Right renal cortex interstitium (tissue), 3 donors: Measurements from ENCODE around the gene LBX2. TPM values are rescaled to one million over a fixed set of nuclear protein-coding genes. Genes with fewer than 3 reads are reported as not detected.

ENCODE experiments used
- DNase-seq, 3 donors: peaks; one replicate each; pipeline ENCODE4 v3.0.0-alpha.2; 2013; ENCODE audit warnings: low read depth in 3 of 3, low spot score in 2 of 3
- polyA plus RNA-seq, 3 donors: library from polyadenylated mRNA; unstranded; fragments of 120-200 nt; gene quantifications; one replicate each; pipeline ENCODE4 v1.2.1, GENCODE V29; 2013; ENCODE audit not compliant: insufficient read length in 3 of 3

LBX2 gene
- 1 to 10 TPM; 1.4 to 3.5 (median 1.7) TPM for polyA plus RNA-seq

GRCh38 chr2:74499267-74499939, at the start of gene LBX2:
Gene LBX2, minus strand, starts transcription at chr2:74499603. Its CDS starts 66 bp downstream, at chr2:74499537.
- no peak for DNase-seq

GRCh38 chr2:74548285-74548899, 49.0 kb upstream of the LBX2 start:
- DNase-seq: no peak

GRCh38 chr2:74546004-74546403, 46.6 kb upstream of the LBX2 start:
- no peak for DNase-seq

- DNase-seq: no peak
Observed at GRCh38 chr2:74544634-74545033, 45.2 kb upstream of the LBX2 start.

GRCh38 chr2:74542978-74543377, 43.6 kb upstream of the LBX2 start:
- DNase-seq: no peak

- DNase-seq: no peak
Observed at GRCh38 chr2:74540291-74540690, 40.9 kb upstream of the LBX2 start.

- DNase-seq: no peak
Observed at GRCh38 chr2:74538881-74539339, 39.5 kb upstream of the LBX2 start.

GRCh38 chr2:74537140-74537539, 37.7 kb upstream of the LBX2 start:
- DNase-seq: no peak

GRCh38 chr2:74536166-74536950, 37.0 kb upstream of the LBX2 start:
- DNase-seq: no peak

GRCh38 chr2:74535440-74535965, 36.1 kb upstream of the LBX2 start:
- DNase-seq: no peak

- DNase-seq: no peak
Observed at GRCh38 chr2:74534411-74534810, 35.0 kb upstream of the LBX2 start.

- no peak for DNase-seq
Observed at GRCh38 chr2:74533464-74533863, 34.1 kb upstream of the LBX2 start.

- DNase-seq: no peak
Observed at GRCh38 chr2:74532222-74532621, 32.8 kb upstream of the LBX2 start.

- no peak for DNase-seq
Observed at GRCh38 chr2:74531666-74532065, 32.3 kb upstream of the LBX2 start.

GRCh38 chr2:74530239-74531187, 31.1 kb upstream of the LBX2 start:
- DNase-seq: no peak

GRCh38 chr2:74529357-74530238, 30.2 kb upstream of the LBX2 start, which contains the start of the genes AUP1 and HTRA2:
Gene AUP1, minus strand, starts transcription at chr2:74529706. Its CDS starts 77 bp downstream, at chr2:74529629.
Gene HTRA2, plus strand, starts transcription at chr2:74529933. Its CDS starts 74 bp downstream, at chr2:74530007.
- DNase-seq: peak; percentile 92 to 98 (median 95)

- DNase-seq: no peak
Observed at GRCh38 chr2:74528600-74529356, 29.4 kb upstream of the LBX2 start.

GRCh38 chr2:74527741-74528140, 28.3 kb upstream of the LBX2 start:
- no peak for DNase-seq
